ENCODE data around the gene TLR10.

The TLR10 gene

DNA sequence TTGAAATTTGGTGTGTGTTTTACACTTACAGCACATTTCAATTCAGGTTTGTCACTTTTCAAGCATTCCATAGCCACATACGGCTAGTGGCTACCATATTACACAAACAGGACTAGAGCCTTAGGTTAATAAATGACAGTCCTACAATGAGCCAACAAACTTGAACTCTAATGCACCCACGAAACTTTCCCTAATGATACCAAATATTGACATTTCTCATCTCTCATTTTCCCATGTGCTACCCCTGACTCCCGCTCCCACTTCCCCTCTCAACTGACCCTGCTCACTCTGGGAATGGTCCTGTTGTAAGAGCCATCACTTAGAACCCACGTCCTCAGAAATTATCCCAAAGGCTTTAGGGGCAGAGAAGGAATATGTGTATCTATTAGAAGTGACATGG lies 4.9 kb upstream of the TLR10 start:
- Histone ChIP-seq H3K4me1 (ENCODE audit: insufficient read depth, low read length) (no peaks in the 10 kb centered on the region), H3K4me2 (ENCODE audit: insufficient read depth, low read length) (no peak overlapping the region)

DNA sequence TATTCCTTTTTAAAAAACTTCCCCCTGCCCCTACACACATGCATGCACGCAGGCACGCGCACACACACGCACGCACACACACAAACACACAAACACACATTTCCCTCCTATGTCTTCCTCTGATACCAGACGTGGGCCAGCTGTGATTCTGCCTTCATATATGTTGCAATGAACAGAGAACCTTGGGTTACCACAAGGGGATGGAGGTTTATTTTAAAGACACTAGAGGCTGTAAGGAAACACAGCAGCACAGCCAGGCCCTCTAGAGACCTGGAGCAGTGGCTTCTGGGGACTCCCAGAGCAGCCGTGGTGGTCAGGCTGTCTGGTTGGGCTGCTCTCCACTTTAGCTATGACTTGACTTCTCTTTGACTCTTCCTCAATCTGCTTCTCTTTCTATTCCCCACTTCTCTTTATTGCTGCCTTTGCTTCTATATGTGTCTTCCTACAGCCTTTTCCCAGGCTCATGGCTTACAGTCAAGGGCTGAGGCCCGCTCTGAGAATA lies 3.2 kb upstream of the TLR10 start:
- Histone ChIP-seq H3K27me3 (ENCODE audit: insufficient read depth, low read length, poor library complexity) (no peaks in the 10 kb centered on the region), H3K9ac (ENCODE audit: low read depth, low read length) (no peak overlapping the region), H3K27ac (ENCODE audit: low read length) (no peak overlapping the region), H2AFZ (ENCODE audit: low read depth, low read length) (no peak overlapping the region), H3K4me3 (ENCODE audit: low read depth in 1 of 2, low read length in 2 of 2) (no peak overlapping the region), H3K36me3 (ENCODE audit: insufficient read depth, low read length) (no peaks in the 10 kb centered on the region), H4K20me1 (ENCODE audit: insufficient read depth, low read length) (no peaks in the 10 kb centered on the region), H3K9me3 (ENCODE audit: insufficient read depth, low read length, severe bottlenecking) (no peaks in the 10 kb centered on the region), H3K79me2 (ENCODE audit: insufficient read depth, low read length) (no peaks in the 10 kb centered on the region), H3K4me2 (ENCODE audit: insufficient read depth, low read length) (no peak overlapping the region), H3K4me1 (ENCODE audit: insufficient read depth, low read length) (no peaks in the 10 kb centered on the region)
- DNase-seq (no peak), ATAC-seq (ENCODE audit: insufficient read depth, low read depth) (peak; percentile 59; the same call in 2 of the 3 replicates)
- TF ChIP-seq EZH2 (IDR thresholded peaks at IDR 0.05; ENCODE audit: borderline replicate concordance, low read depth, low read length, severe bottlenecking) = no peak

More for the DNA sequence above, 4.9 kb upstream of the TLR10 start:
- Histone ChIP-seq H3K27ac (ENCODE audit: low read length) (no peak overlapping the region), H3K36me3 (ENCODE audit: insufficient read depth, low read length) (no peaks in the 10 kb centered on the region), H2AFZ (ENCODE audit: low read depth, low read length) (no peak overlapping the region), H4K20me1 (ENCODE audit: insufficient read depth, low read length) (no peaks in the 10 kb centered on the region), H3K79me2 (ENCODE audit: insufficient read depth, low read length) (no peaks in the 10 kb centered on the region), H3K9me3 (ENCODE audit: insufficient read depth, low read length, severe bottlenecking) (no peaks in the 10 kb centered on the region), H3K27me3 (ENCODE audit: insufficient read depth, low read length, poor library complexity) (no peaks in the 10 kb centered on the region), H3K9ac (ENCODE audit: low read depth, low read length) (no peak overlapping the region), H3K4me3 (ENCODE audit: low read depth in 1 of 2, low read length in 2 of 2) (no peak overlapping the region)
- DNase-seq = no peak
- TF ChIP-seq, protein P1, sequence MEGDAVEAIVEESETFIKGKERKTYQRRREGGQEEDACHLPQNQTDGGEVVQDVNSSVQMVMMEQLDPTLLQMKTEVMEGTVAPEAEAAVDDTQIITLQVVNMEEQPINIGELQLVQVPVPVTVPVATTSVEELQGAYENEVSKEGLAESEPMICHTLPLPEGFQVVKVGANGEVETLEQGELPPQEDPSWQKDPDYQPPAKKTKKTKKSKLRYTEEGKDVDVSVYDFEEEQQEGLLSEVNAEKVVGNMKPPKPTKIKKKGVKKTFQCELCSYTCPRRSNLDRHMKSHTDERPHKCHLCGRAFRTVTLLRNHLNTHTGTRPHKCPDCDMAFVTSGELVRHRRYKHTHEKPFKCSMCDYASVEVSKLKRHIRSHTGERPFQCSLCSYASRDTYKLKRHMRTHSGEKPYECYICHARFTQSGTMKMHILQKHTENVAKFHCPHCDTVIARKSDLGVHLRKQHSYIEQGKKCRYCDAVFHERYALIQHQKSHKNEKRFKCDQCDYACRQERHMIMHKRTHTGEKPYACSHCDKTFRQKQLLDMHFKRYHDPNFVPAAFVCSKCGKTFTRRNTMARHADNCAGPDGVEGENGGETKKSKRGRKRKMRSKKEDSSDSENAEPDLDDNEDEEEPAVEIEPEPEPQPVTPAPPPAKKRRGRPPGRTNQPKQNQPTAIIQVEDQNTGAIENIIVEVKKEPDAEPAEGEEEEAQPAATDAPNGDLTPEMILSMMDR (IDR thresholded peaks at IDR 0.05; ENCODE audit: borderline replicate concordance, extremely low read depth, low read length, poor library complexity, severe bottlenecking) = no peak
- no peak for TF ChIP-seq EZH2 (IDR thresholded peaks at IDR 0.05; ENCODE audit: borderline replicate concordance, low read depth, low read length, severe bottlenecking)
- ATAC-seq (ENCODE audit: insufficient read depth, low read depth) = no peak

DNA sequence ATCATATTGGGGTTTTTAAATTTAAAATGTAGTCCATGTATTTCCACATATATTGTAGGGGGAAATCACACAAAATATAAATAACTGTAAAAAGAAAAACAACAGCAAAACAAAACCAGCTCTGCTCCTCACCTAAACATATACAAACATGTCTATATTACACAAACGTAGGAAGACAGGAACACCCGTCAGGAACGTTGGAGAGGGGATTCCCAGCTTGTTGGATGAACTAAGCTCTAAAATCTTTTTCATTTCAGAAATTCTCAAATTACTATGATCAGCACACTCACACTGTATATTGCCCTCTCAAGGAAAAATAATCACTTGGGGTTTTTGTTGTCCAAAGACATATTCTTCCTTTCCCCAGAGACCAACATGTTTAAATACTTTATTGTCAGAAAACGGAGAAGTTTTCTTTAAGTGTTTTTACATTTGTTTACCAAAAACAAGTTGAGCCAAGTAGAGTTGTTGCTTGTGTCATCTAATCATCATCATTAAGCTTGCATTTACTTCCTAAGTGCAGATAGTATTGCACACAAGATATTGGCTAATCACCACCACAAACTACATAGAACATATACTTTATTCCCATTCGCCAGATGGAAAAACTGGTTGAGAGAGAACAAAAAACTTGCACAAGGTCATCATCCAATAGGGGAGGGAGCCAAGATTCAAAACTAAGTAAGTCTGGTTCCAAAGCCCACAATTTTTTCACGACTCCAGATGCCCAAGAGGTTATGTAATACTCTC lies 2.4 kb upstream of the TLR10 start:
- no peaks in the 10 kb centered on the region for H3K36me3 ChIP-seq (ENCODE audit: insufficient read depth, low read length)
- ATAC-seq (ENCODE audit: insufficient read depth, low read depth) = no peak
- no peak overlapping the region for H3K27ac ChIP-seq (ENCODE audit: low read length)
- H3K9ac ChIP-seq (ENCODE audit: low read depth, low read length) = no peak overlapping the region
- H3K9me3 ChIP-seq (ENCODE audit: insufficient read depth, low read length, severe bottlenecking) = no peaks in the 10 kb centered on the region
- DNase-seq = no peak
- H3K4me1 ChIP-seq (ENCODE audit: insufficient read depth, low read length) = no peaks in the 10 kb centered on the region
- no peak overlapping the region for H3K4me2 ChIP-seq (ENCODE audit: insufficient read depth, low read length)
- no peaks in the 10 kb centered on the region for H3K79me2 ChIP-seq (ENCODE audit: insufficient read depth, low read length)
- TF ChIP-seq EZH2 (IDR thresholded peaks at IDR 0.05; ENCODE audit: borderline replicate concordance, low read depth, low read length, severe bottlenecking) = no peak
- TF ChIP-seq, protein P1 (IDR thresholded peaks at IDR 0.05; ENCODE audit: borderline replicate concordance, extremely low read depth, low read length, poor library complexity, severe bottlenecking) = no peak
- H3K27me3 ChIP-seq (ENCODE audit: insufficient read depth, low read length, poor library complexity) = no peaks in the 10 kb centered on the region
- no peaks in the 10 kb centered on the region for H4K20me1 ChIP-seq (ENCODE audit: insufficient read depth, low read length)
- no peak overlapping the region for H2AFZ ChIP-seq (ENCODE audit: low read depth, low read length)
- H3K4me3 ChIP-seq (ENCODE audit: low read depth in 1 of 2, low read length in 2 of 2) = no peak overlapping the region

DNA sequence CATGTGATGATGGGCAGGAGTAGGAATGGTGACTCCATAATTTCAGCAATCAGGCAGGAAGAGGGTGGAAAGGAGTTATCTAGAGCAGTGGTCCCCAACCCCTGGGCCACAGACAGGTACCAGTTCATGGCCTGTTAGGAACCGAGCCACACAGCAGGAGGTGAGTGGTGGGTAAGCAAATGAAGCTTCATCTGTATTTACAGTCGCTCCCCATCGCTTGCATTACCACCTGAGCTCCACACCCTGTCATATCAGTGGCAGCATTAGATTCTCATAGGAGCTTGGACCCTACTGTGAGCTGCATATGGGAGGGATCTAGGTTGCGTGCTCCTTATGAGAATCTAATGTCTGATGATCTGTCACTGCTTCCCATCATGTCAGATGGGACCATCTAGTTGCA lies 1.4 kb upstream of the TLR10 start:
- no peak for DNase-seq
- TF ChIP-seq, protein P1 (IDR thresholded peaks at IDR 0.05; ENCODE audit: borderline replicate concordance, extremely low read depth, low read length, poor library complexity, severe bottlenecking) = no peak
- TF ChIP-seq EZH2 (IDR thresholded peaks at IDR 0.05; ENCODE audit: borderline replicate concordance, low read depth, low read length, severe bottlenecking) = no peak
- Histone ChIP-seq H3K4me2 (ENCODE audit: insufficient read depth, low read length) (no peak overlapping the region), H3K9ac (ENCODE audit: low read depth, low read length) (no peak overlapping the region), H2AFZ (ENCODE audit: low read depth, low read length) (no peak overlapping the region), H3K4me3 (ENCODE audit: low read depth in 1 of 2, low read length in 2 of 2) (no peak overlapping the region), H3K36me3 (ENCODE audit: insufficient read depth, low read length) (no peaks in the 10 kb centered on the region), H3K9me3 (ENCODE audit: insufficient read depth, low read length, severe bottlenecking) (no peaks in the 10 kb centered on the region), H3K79me2 (ENCODE audit: insufficient read depth, low read length) (no peaks in the 10 kb centered on the region), H4K20me1 (ENCODE audit: insufficient read depth, low read length) (no peaks in the 10 kb centered on the region), H3K4me1 (ENCODE audit: insufficient read depth, low read length) (no peaks in the 10 kb centered on the region), H3K27me3 (ENCODE audit: insufficient read depth, low read length, poor library complexity) (no peaks in the 10 kb centered on the region), H3K27ac (ENCODE audit: low read length) (no peak overlapping the region)
- no peak for ATAC-seq (ENCODE audit: insufficient read depth, low read depth)
